ENCODE data around the gene PRICKLE2. TPM values are rescaled to one million over a fixed set of nuclear protein-coding genes. Genes with fewer than 3 reads are reported as not detected.

Gene PRICKLE2
- total RNA-seq, 1 donor: 0.63 TPM

- no peaks in the 10 kb centered on the region for H3K4me1 ChIP-seq (ENCODE audit: insufficient read depth, low read length)
- no peak overlapping the region for H3K4me3 ChIP-seq (ENCODE audit: low read length)
- H3K9me3 ChIP-seq (ENCODE audit: low read depth, low read length): no peaks in the 10 kb centered on the region
- H3K27me3 ChIP-seq (ENCODE audit: insufficient read depth, low read length): no peaks in the 10 kb centered on the region
Measured at GRCh38 chr3:64170270-64170669, 55.0 kb downstream of the PRICKLE2 start.

- Histone ChIP-seq H3K9me3 (ENCODE audit: low read depth, low read length) (no peaks in the 10 kb centered on the region), H3K4me3 (ENCODE audit: low read length) (no peak overlapping the region), H3K4me1 (ENCODE audit: insufficient read depth, low read length) (no peaks in the 10 kb centered on the region), H3K27me3 (ENCODE audit: insufficient read depth, low read length) (no peaks in the 10 kb centered on the region)
Measured at GRCh38 chr3:64167868-64168267, 57.4 kb downstream of the PRICKLE2 start.

- no peaks in the 10 kb centered on the region for H3K9me3 ChIP-seq (ENCODE audit: low read depth, low read length)
- H3K4me3 ChIP-seq (ENCODE audit: low read length): no peak overlapping the region
- H3K4me1 ChIP-seq (ENCODE audit: insufficient read depth, low read length): no peaks in the 10 kb centered on the region
- H3K27me3 ChIP-seq (ENCODE audit: insufficient read depth, low read length): no peaks in the 10 kb centered on the region
Measured at GRCh38 chr3:64167351-64167750, 57.9 kb downstream of the PRICKLE2 start.

- Histone ChIP-seq H3K9me3 (ENCODE audit: low read depth, low read length) (no peaks in the 10 kb centered on the region), H3K4me1 (ENCODE audit: insufficient read depth, low read length) (no peaks in the 10 kb centered on the region), H3K4me3 (ENCODE audit: low read length) (no peak overlapping the region), H3K27me3 (ENCODE audit: insufficient read depth, low read length) (no peaks in the 10 kb centered on the region)
Measured at GRCh38 chr3:64166584-64167162, 58.6 kb downstream of the PRICKLE2 start.

GRCh38 chr3:64164349-64164748, 60.9 kb downstream of the PRICKLE2 start:
- no peaks in the 10 kb centered on the region for H3K9me3 ChIP-seq (ENCODE audit: low read depth, low read length)
- H3K4me1 ChIP-seq (ENCODE audit: insufficient read depth, low read length): no peaks in the 10 kb centered on the region
- no peaks in the 10 kb centered on the region for H3K27me3 ChIP-seq (ENCODE audit: insufficient read depth, low read length)
- H3K4me3 ChIP-seq (ENCODE audit: low read length): no peak overlapping the region

GRCh38 chr3:64163755-64164148, 61.5 kb downstream of the PRICKLE2 start:
- Histone ChIP-seq H3K27me3 (ENCODE audit: insufficient read depth, low read length) (no peaks in the 10 kb centered on the region), H3K4me3 (ENCODE audit: low read length) (no peak overlapping the region), H3K9me3 (ENCODE audit: low read depth, low read length) (no peaks in the 10 kb centered on the region), H3K4me1 (ENCODE audit: insufficient read depth, low read length) (no peaks in the 10 kb centered on the region)

GRCh38 chr3:64163019-64163754, 62.1 kb downstream of the PRICKLE2 start:
- H3K27me3 ChIP-seq (ENCODE audit: insufficient read depth, low read length): no peaks in the 10 kb centered on the region
- no peaks in the 10 kb centered on the region for H3K9me3 ChIP-seq (ENCODE audit: low read depth, low read length)
- H3K4me3 ChIP-seq (ENCODE audit: low read length): no peak overlapping the region
- no peaks in the 10 kb centered on the region for H3K4me1 ChIP-seq (ENCODE audit: insufficient read depth, low read length)

GRCh38 chr3:64161481-64161952, 63.7 kb downstream of the PRICKLE2 start:
- Histone ChIP-seq H3K4me3 (ENCODE audit: low read length) (no peak overlapping the region), H3K27me3 (ENCODE audit: insufficient read depth, low read length) (no peaks in the 10 kb centered on the region), H3K9me3 (ENCODE audit: low read depth, low read length) (no peaks in the 10 kb centered on the region), H3K4me1 (ENCODE audit: insufficient read depth, low read length) (no peaks in the 10 kb centered on the region)

GRCh38 chr3:64160000-64160695, 65.1 kb downstream of the PRICKLE2 start:
- Histone ChIP-seq H3K27me3 (ENCODE audit: insufficient read depth, low read length) (no peaks in the 10 kb centered on the region), H3K9me3 (ENCODE audit: low read depth, low read length) (no peaks in the 10 kb centered on the region), H3K4me1 (ENCODE audit: insufficient read depth, low read length) (no peaks in the 10 kb centered on the region), H3K4me3 (ENCODE audit: low read length) (no peak overlapping the region)

- Histone ChIP-seq H3K9me3 (ENCODE audit: low read depth, low read length) (no peaks in the 10 kb centered on the region), H3K4me3 (ENCODE audit: low read length) (no peak overlapping the region), H3K27me3 (ENCODE audit: insufficient read depth, low read length) (no peaks in the 10 kb centered on the region), H3K4me1 (ENCODE audit: insufficient read depth, low read length) (no peaks in the 10 kb centered on the region)
Measured at GRCh38 chr3:64158334-64158733, 66.9 kb downstream of the PRICKLE2 start.

GRCh38 chr3:64157150-64158035, 67.9 kb downstream of the PRICKLE2 start:
- Histone ChIP-seq H3K27me3 (ENCODE audit: insufficient read depth, low read length) (no peaks in the 10 kb centered on the region), H3K9me3 (ENCODE audit: low read depth, low read length) (no peaks in the 10 kb centered on the region), H3K4me1 (ENCODE audit: insufficient read depth, low read length) (no peaks in the 10 kb centered on the region), H3K4me3 (ENCODE audit: low read length) (no peak overlapping the region)

- no peaks in the 10 kb centered on the region for H3K27me3 ChIP-seq (ENCODE audit: insufficient read depth, low read length)
- H3K4me3 ChIP-seq (ENCODE audit: low read length): no peak overlapping the region
- H3K9me3 ChIP-seq (ENCODE audit: low read depth, low read length): no peaks in the 10 kb centered on the region
- H3K4me1 ChIP-seq (ENCODE audit: insufficient read depth, low read length): no peaks in the 10 kb centered on the region
Measured at GRCh38 chr3:64155328-64155727, 69.9 kb downstream of the PRICKLE2 start.

- Histone ChIP-seq H3K27me3 (ENCODE audit: insufficient read depth, low read length) (no peaks in the 10 kb centered on the region), H3K4me3 (ENCODE audit: low read length) (no peak overlapping the region), H3K9me3 (ENCODE audit: low read depth, low read length) (no peaks in the 10 kb centered on the region), H3K4me1 (ENCODE audit: insufficient read depth, low read length) (no peaks in the 10 kb centered on the region)
Measured at GRCh38 chr3:64152676-64153466, 72.4 kb downstream of the PRICKLE2 start.

GRCh38 chr3:64152086-64152485, 73.2 kb downstream of the PRICKLE2 start:
- Histone ChIP-seq H3K27me3 (ENCODE audit: insufficient read depth, low read length) (no peaks in the 10 kb centered on the region), H3K9me3 (ENCODE audit: low read depth, low read length) (no peaks in the 10 kb centered on the region), H3K4me1 (ENCODE audit: insufficient read depth, low read length) (no peaks in the 10 kb centered on the region), H3K4me3 (ENCODE audit: low read length) (no peak overlapping the region)

Data from mononuclear cell (primary cell).